GM19193 (cell line): ENCODE measurements around the gene SLC6A9.

ENCODE experiments used
- POLR2A ChIP-seq: IDR thresholded peaks from 4 replicates; pipeline ENCODE4 v1.6.1; 2011; ENCODE audit not compliant: insufficient read depth, insufficient read length; ENCODE audit errors: extremely low read depth

SLC6A9 gene

DNA sequence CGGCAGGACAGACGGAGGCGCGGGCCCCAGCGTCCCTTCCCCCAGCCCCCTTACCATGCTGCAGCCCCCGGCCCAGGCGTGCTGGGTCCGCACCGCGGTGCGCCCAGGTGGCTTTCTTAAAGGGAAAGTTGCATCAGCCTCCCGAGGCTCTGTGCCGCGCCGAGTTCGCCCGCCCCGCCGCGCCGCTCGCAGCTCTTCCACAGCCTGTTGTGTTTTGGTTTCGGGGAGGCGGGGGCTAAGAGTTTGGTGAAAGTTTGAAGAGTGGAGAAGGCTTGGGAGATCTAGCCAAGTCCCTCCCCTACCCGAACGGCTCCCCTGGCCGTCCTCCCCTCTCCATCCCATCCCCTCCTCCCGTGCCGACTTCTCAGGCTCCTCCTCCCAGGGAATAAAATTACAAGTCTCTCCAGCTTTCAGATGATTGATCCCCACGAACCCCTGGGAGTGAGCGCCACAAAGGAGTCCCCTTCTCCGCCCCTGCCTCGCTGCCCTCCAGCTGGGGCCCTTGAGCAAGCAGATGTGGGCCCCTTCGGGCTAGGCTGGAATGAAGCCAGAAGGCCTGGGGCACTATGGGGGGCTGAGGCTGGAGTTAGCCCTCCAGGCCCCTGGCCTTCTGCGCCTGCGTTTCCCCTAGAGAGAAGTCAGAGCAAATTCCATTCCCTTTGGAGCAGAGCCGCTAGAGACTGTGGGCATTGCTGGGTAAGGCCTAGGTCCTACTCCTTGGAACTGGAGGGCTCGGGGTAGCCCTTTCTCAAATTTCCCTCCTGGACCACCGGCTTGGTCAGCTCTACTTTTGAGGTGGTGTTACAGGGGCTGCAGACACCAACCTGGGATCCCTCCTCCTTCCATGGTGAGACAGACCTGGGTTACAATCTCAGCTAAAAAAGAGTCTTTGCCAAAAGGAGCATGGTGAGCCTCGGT lies at the start of gene SLC6A9:
TSS of gene SLC6A9 (minus strand) at position 211 of the 918 bp plus-strand sequence. CDS start 7,185 bp downstream, outside the sequence.
- TF ChIP-seq POLR2A, result no peak

GRCh38 chr1:44079566-44079965 lies 48.3 kb upstream of the SLC6A9 start:
- TF ChIP-seq POLR2A, result no peak

DNA sequence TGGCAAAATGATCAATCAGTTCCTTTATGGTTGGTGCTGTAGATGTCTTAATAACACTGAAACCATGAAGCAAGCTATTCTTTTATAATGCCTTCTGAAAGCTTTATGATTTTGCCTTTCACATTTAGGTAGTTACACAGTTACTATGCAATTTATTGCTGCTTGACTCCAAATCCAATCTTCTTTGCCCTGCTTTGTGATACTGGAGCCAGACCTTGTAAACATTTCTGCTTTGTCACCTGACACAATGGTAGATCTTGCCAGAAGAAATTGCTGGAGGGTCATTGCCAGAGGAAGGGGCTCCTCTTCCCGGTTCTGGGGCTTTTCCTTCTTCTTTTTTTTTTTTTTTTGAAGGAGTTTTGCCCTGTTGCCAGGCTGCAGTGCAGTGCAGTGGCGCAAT lies 46.8 kb upstream of the SLC6A9 start:
- no peak for TF ChIP-seq POLR2A

- TF ChIP-seq POLR2A, result no peak
These were observed 46.2 kb upstream of the SLC6A9 start for GRCh38 chr1:44077421-44077820.

DNA sequence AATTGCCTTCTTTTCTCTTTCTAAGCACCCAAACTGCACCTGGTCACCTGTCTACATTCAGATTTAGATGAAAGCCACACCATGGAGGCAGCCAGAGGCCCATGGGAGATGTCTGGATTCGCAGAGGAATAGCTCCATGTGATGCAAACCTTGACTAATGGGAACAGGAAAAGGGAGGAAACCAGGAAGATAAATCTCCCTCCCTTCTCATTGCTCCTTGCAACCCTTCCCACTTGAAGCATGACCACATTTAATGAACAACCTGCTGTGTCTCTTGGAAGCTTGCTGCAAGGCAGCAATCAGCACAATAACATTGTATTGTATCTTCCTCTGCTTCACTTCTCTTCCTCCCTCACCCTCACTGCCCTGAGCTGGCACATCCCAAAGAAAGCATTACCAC lies 44.8 kb upstream of the SLC6A9 start:
- no peak for TF ChIP-seq POLR2A

DNA sequence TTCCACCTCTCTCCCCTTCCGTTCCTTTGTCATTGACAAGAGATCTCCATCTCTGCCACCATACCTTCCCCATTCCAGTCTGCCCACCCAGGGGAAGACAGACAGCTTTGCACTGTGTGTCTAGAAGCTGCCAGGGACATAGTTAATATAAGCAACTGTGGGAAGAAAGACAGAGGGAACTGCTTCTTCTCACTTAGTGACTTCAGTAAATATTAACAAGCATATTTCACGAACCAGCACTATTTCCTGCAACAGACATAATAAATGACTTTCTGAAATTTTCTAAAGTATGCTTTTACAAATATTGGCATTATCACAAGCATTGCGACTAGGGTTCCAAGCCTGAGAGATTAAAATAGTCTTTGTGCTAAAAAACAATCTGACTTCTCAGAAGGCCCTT lies 43.2 kb upstream of the SLC6A9 start:
- TF ChIP-seq POLR2A, result no peak

DNA sequence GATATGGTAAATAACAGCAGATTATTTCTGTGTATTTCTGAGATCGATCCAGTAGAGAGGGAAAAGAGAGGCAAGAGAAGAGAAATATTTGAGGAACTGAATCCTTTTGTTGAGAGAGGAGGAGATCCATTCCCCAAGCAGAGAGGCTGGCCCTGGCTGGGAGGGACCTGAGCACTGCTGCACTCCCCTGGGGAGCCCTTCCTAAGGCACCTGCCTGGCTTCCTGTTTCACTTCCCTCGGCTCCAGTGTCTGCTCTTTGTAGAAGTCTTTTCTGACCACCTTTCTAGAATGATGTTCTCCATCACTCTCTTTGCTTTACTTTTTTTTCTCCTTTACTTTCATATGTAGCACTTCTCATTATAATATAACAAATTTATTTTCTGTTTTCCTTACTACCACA lies 42.3 kb upstream of the SLC6A9 start:
- TF ChIP-seq POLR2A, result no peak

GRCh38 chr1:44072821-44073220 lies 41.6 kb upstream of the SLC6A9 start:
- TF ChIP-seq POLR2A, result no peak

DNA sequence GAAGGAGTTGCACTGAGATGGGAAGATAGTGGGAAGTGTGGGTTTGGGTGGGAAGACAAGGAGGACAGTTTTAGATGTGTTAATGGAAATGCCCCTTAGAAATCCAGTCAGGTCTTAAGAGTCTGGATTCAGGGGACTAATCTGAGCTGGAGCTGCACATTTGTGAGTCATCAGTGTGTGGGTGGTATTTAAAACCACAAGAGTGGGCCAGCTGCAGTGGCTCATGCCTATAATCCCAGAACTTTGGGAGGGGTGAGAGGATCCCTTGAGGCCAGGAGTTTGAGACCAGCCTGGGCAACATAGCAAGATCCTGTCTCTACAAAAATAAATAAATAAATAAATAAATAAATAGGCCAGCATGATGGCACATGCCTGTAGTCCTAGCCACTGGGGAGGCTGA lies 40.9 kb upstream of the SLC6A9 start:
- TF ChIP-seq POLR2A, result no peak

GRCh38 chr1:44071461-44071860 lies 40.2 kb upstream of the SLC6A9 start:
- no peak for TF ChIP-seq POLR2A

DNA sequence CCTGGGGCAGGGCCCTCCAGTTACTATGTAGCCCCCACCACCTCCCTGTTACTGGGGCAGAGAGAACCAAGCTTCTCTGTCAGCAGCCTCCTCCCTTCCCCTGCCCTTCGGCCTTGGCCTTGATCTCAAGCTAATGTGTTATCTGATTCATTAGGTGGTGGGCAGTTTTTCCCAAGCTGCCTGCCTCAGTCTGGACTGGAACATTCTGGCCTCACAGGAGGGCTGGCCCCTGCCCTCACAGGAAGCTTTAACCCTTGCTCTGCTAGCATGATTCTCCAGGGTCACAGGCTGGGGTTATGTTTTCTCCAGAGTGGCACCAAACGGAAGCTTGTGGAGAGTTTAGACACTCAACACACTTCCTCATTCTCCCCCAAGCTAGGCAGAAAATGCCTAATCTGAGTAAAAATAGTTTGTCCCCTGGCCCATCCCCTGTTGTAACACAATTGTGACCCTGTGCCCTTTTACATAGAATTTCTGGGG lies 37.2 kb upstream of the SLC6A9 start:
- TF ChIP-seq POLR2A, result no peak

DNA sequence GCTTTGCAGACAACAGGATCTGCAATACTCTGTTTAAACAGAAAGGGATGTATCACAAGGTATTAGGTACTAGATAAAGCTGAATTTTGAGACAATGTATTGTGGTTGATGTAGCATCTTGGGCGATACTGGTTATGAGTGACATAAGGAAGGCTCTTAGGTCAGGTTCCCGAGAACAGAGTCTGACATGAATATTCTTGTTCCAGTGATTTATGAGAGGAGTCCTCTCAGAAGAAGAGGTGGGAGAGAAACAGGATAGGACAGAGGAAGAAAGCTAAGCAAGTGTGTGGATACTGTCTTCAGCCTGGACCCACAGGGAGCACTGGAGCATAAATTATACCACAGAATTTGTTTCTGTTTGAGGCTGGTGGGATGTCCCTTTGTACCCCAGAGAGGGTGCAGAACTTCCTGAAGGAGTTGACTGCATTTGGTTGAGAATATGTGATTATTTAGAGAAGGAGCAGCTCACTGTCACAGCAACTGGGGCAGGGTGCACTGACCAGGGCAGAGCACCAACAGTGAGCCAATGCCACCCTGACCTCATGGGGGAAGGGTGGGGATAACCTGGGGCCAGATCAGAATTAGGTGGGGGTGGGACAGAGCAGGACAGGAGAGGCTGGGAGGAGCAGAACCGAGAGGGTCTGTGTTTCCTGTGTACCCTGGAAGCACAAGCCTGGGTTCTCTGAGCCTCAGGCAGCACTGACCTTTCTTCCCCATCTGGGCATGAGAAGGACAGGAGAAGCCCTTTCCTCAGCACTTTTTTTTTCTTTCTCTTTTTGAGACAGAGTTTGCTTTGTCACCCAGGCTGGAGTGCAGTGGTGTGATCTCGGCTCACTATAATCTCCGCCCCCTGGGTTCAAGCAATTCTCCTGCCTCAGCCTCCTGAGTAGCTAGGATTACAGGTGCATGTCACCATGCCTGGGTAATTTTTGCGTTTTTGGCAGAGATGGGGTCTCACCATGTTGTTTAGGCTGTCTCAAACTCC lies 36.3 kb upstream of the SLC6A9 start:
- no peak for TF ChIP-seq POLR2A

- no peak for TF ChIP-seq POLR2A
These were observed 31.5 kb upstream of the SLC6A9 start for GRCh38 chr1:44062656-44063179.

DNA sequence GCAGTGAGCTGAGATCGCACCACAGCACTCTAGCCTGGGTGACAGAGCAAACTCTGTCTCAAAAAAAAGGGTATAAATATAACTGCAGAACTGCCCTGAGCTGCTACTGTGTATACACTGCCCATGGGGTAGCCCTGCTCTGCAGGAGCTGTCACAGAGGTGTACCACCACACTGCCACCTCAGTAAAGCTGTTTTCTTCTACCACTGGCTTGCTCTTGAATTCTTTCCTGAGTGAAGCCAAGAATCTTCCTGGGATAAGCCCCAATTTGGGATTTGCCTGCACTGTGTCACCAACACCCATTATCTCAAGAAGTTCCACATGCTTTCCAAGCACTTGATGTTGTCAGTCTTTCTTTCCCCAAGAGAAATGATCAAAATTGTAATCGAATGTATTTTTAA lies 30.6 kb upstream of the SLC6A9 start:
- no peak for TF ChIP-seq POLR2A

DNA sequence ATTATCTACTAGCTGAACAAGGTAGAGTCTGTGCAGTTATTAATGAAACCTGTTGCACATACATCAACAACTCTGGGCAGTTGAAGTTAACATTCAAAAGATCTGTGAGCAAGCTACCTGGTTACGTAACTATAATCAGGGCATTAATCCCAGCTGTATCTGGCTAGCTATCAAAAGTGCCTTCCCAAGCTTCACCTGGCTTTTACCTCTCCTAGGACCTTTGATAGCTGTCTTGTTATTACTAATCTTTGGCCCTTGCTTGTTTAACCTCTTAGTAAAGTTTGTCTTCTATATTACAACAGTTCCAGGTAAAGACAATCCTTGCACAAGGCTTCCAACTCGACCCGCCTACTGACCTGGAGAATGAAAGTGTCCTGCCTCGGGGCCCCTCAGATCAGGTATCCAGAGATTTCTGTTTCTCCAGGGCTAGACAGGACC lies 29.6 kb upstream of the SLC6A9 start:
- no peak for TF ChIP-seq POLR2A
